GM12873 (cell line): ENCODE results near the gene GRID2.

Experiments
- CTCF ChIP-seq: IDR thresholded peaks from 2 replicates; pipeline ENCODE4 v1.5.1; 2012; ENCODE audit warnings: low read depth, mild to moderate bottlenecking, moderate library complexity, low read length, control low read depth; ENCODE audit not compliant: insufficient read depth; ENCODE audit errors: missing control alignments

The GRID2 gene

DNA sequence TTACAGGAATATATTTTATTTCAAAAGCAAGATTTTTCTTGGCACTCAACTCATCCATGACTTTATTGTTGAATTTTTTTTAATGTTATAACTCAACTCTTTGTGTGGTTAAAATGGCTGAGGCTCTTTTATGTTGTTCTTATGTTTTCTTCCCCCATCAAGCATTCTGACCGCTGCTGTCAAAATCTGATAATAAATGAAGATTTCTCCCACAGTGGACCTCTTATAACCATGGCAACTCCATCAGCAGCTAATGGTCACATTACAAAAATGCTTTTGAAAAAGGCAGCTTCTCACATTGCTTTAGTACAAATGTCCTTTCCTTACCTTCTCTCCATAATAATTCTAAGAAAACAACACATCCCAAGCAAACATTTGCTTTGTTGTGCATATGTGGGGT lies 1428.7 kb downstream of the GRID2 start:
- TF ChIP-seq CTCF: no peak

GRCh38 chr4:93740890-93741289 lies 1437.1 kb downstream of the GRID2 start:
- TF ChIP-seq CTCF: no peak

DNA sequence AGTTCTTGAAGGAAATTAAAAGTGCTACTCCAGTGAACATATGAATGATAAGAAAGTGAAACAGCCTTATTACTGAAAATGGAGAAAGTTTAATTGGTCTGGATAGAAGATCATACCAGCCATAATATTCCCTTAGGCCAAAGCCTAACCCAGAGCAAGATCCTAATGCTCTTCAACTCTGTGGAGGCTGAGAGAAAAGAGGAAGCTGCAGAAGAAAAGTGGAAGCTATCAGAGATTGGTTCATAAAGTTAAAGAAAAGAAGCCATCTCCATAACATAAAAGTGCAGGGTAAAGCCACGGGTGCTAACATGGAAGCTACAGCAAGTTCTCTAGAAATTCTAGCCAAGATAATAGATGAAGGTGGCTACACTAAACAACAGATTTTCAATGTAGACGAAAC lies 1439.3 kb downstream of the GRID2 start:
- TF ChIP-seq CTCF: no peak

DNA sequence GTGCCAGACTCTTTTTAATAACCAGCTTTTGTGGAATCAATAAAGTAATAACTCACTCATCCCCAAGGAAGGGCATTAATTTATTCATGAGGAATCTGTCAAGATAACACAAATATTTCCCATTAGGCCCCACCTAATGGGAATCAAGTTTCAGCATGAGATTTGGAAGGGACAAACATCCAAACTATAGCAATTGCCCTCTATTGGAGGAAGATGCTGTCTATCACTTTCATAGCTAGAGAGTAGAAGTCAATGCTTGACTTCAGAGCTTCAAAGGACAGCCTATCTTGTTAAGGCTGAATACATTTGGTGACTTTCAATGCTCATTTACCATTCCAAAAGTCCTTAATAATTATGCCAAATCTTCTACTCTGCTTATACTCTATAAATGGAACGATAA lies 1439.9 kb downstream of the GRID2 start:
- no peak for TF ChIP-seq CTCF

GRCh38 chr4:93744961-93745360 lies 1441.2 kb downstream of the GRID2 start:
- no peak for TF ChIP-seq CTCF

DNA sequence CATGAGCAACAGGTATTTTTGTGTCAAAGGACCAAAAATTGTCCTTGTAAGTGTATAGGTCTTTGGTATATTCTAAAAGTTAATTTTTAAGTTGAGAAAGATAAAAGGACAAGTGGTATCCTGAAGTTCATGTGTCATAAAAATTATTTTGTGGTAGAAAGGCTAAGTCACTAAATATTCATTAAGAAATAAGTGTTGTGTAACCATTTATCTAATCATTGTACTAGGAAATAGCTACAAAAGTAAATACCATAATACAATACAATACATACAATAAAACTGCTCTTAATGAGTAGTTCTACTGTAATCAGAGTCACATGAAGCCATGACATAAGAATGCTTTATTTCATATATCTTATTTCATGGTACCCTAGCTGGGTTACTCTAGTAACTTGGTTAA lies 1442.3 kb downstream of the GRID2 start:
- TF ChIP-seq CTCF: no peak

DNA sequence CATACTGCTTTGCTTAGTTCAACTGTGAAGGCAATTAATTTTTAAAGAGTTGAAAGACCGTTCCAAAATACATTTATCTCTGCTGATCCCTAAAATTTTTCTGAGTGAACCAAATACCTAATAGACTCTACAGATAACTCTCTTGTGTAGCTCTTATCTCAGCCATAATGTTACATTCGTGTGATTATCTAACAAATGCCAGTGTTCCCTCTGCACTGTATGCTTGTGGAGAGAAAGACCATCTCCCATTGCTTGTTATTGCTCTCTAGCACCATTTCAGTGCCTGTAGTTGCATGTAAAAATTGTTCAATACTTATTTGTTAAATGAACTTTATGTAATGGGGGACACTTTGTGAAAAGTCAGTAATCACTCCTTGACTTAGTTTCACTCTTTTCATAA lies 1443.5 kb downstream of the GRID2 start:
- no peak for TF ChIP-seq CTCF
